WTC11 (cell line): Measurements from ENCODE around the gene LMF1. TPM values are rescaled to one million over a fixed set of nuclear protein-coding genes. Genes with fewer than 3 reads are reported as not detected.

Experiments
- ATAC-seq: fragments of 200-7000 bp; cut with Tn5 transposase; 2 replicates; pipeline ENCODE4 v1.10.0; 2021; ENCODE audit warnings: mild to moderate bottlenecking, moderate library complexity
- CTCF ChIA-PET: fragments of 300-600 bp; sonication (Branson Sonifier 250); formaldehyde crosslinking; loops from one replicate; lab custom pipeline; 2021; ENCODE audit warnings: antibody characterized with exemption; lab: Charles Lee
- POLR2A ChIA-PET: fragments of 350-600 bp; sonication (Branson Sonifier 250); formaldehyde crosslinking; loops from one replicate; lab custom pipeline; 2021; ENCODE audit warnings: antibody characterized with exemption; lab: Charles Lee
- DNase-seq: peaks from one replicate; pipeline ENCODE4 v3.0.0; 2021; ENCODE audit warnings: low spot score
- H3K27ac Mint-ChIP-seq: 2 replicates; pipeline ENCODE4 v1.8.0; 2021; ENCODE audit warnings: mixed read lengths
- H3K27me3 Mint-ChIP-seq: 2 replicates; pipeline ENCODE4 v1.8.0; 2021; ENCODE audit warnings: low read depth, mild to moderate bottlenecking, moderate library complexity, mixed read lengths
- H3K36me3 Mint-ChIP-seq: 2 replicates; pipeline ENCODE4 v1.8.0; 2021; ENCODE audit warnings: mixed read lengths
- H3K4me1 Mint-ChIP-seq: 2 replicates; pipeline ENCODE4 v1.8.0; 2022; ENCODE audit warnings: mixed read lengths
- H3K4me3 Mint-ChIP-seq: 2 replicates; pipeline ENCODE4 v1.8.0; 2021; ENCODE audit warnings: mild to moderate bottlenecking, moderate library complexity, mixed read lengths
- H3K9me3 Mint-ChIP-seq: 2 replicates; pipeline ENCODE4 v1.8.0; 2021; ENCODE audit warnings: mixed read lengths
- CBFB ChIP-seq: sonication (generic); formaldehyde crosslinking; IDR thresholded peaks from 2 replicates; pipeline ENCODE4 v1.8.1; 2022; ENCODE audit warnings: mild to moderate bottlenecking, low read depth, missing genetic modification reagents
- CREM ChIP-seq: sonication (generic); formaldehyde crosslinking; IDR thresholded peaks from 2 replicates; pipeline ENCODE4 v1.8.1; 2022; ENCODE audit warnings: mild to moderate bottlenecking, missing genetic modification reagents, moderate library complexity
- E2F5 ChIP-seq: sonication (generic); formaldehyde crosslinking; IDR thresholded peaks from 2 replicates; pipeline ENCODE4 v1.8.1; 2022; ENCODE audit warnings: mild to moderate bottlenecking, moderate library complexity, missing genetic modification reagents
- FOXJ3 ChIP-seq: sonication (generic); formaldehyde crosslinking; IDR thresholded peaks from 2 replicates; pipeline ENCODE4 v1.9.0; 2021; ENCODE audit warnings: missing genetic modification reagents, mild to moderate bottlenecking, borderline replicate concordance
- GTF2I ChIP-seq: fragments of 250-450 bp; sonication (Bioruptor Pico); conservative IDR thresholded peaks from 2 replicates; pipeline ENCODE4 v1.4.0; 2021; ENCODE audit warnings: mild to moderate bottlenecking
- IRF2 ChIP-seq: sonication (generic); formaldehyde crosslinking; IDR thresholded peaks from 2 replicates; pipeline ENCODE4 v1.8.0; 2022; ENCODE audit warnings: low read depth, missing genetic modification reagents, borderline replicate concordance
- MAX ChIP-seq: sonication (generic); formaldehyde crosslinking; IDR thresholded peaks from 2 replicates; pipeline ENCODE4 v1.8.0; 2022; ENCODE audit warnings: mild to moderate bottlenecking, missing genetic modification reagents
- MXD4 ChIP-seq: fragments of 250-450 bp; sonication (Bioruptor Pico); IDR thresholded peaks from 2 replicates; pipeline ENCODE4 v1.8.0; 2021; ENCODE audit warnings: mild to moderate bottlenecking, moderate library complexity, borderline replicate concordance
- NFYB ChIP-seq: sonication (generic); formaldehyde crosslinking; conservative IDR thresholded peaks from 2 replicates; pipeline ENCODE4 v1.8.0; 2022; ENCODE audit warnings: low read depth, missing genetic modification reagents
- RORB ChIP-seq: fragments of 250-450 bp; sonication (Bioruptor Pico); IDR thresholded peaks from 2 replicates; pipeline ENCODE4 v1.9.0; 2021; ENCODE audit warnings: mild to moderate bottlenecking
- SP1 ChIP-seq: sonication (generic); formaldehyde crosslinking; conservative IDR thresholded peaks from 2 replicates; pipeline ENCODE4 v1.8.1; 2022; ENCODE audit warnings: missing genetic modification reagents
- TEAD1 ChIP-seq: sonication (generic); formaldehyde crosslinking; IDR thresholded peaks from 2 replicates; pipeline ENCODE4 v1.8.0; 2022; ENCODE audit warnings: mild to moderate bottlenecking, missing genetic modification reagents
- TEAD4 ChIP-seq: sonication (generic); formaldehyde crosslinking; IDR thresholded peaks from 2 replicates; pipeline ENCODE4 v1.8.0; 2022; ENCODE audit warnings: mild to moderate bottlenecking, missing genetic modification reagents
- TP53 ChIP-seq: sonication (generic); formaldehyde crosslinking; IDR thresholded peaks from 2 replicates; pipeline ENCODE4 v1.8.1; 2023; ENCODE audit warnings: mild to moderate bottlenecking, missing genetic modification reagents
- ZNF121 ChIP-seq: sonication (generic); formaldehyde crosslinking; IDR thresholded peaks from 2 replicates; pipeline ENCODE4 v1.8.0; 2023; ENCODE audit warnings: missing genetic modification reagents
- ZNF232 ChIP-seq: sonication (generic); formaldehyde crosslinking; IDR thresholded peaks from 2 replicates; pipeline ENCODE4 v1.8.0; 2022; ENCODE audit warnings: mild to moderate bottlenecking, missing genetic modification reagents
- ZNF263 ChIP-seq: sonication (generic); formaldehyde crosslinking; IDR thresholded peaks from 2 replicates; pipeline ENCODE4 v1.8.1; 2022; ENCODE audit warnings: low read depth, mild to moderate bottlenecking, moderate library complexity, missing genetic modification reagents
- ZNF317 ChIP-seq: sonication (generic); formaldehyde crosslinking; IDR thresholded peaks from 2 replicates; pipeline ENCODE4 v1.8.1; 2023; ENCODE audit warnings: low read depth, mild to moderate bottlenecking, moderate library complexity, missing genetic modification reagents, borderline replicate concordance
- ZNF416 ChIP-seq: fragments of 250-450 bp; sonication (Bioruptor Pico); IDR thresholded peaks from 2 replicates; pipeline ENCODE4 v1.9.0; 2021; ENCODE audit warnings: mild to moderate bottlenecking, inconsistent platforms
- ZNF423 ChIP-seq: fragments of 250-450 bp; sonication (Bioruptor Pico); IDR thresholded peaks from 2 replicates; pipeline ENCODE4 v2.1.2; 2022; ENCODE audit warnings: mild to moderate bottlenecking, moderate library complexity
- ZNF671 ChIP-seq: fragments of 250-450 bp; sonication (Bioruptor Pico); IDR thresholded peaks from 2 replicates; pipeline ENCODE4 v1.8.0; 2021; ENCODE audit warnings: mild to moderate bottlenecking
- total RNA-seq: library from RNA; stranded (reverse); gene quantifications from 3 replicates; pipeline ENCODE4 v1.2.3, GENCODE V29; 2021
- TF ChIP-seq, protein P1 (sequence below): fragments of 250-450 bp; sonication (Bioruptor Pico); IDR thresholded peaks from 2 replicates; pipeline ENCODE4 v1.9.0; 2021; ENCODE audit warnings: mild to moderate bottlenecking
- TF ChIP-seq, protein P2 (sequence below): sonication (generic); formaldehyde crosslinking; IDR thresholded peaks from 2 replicates; pipeline ENCODE4 v1.8.0; 2022; ENCODE audit warnings: mild to moderate bottlenecking, missing genetic modification reagents
- TF ChIP-seq, protein P3 (sequence below): sonication (generic); formaldehyde crosslinking; IDR thresholded peaks from 2 replicates; pipeline ENCODE4 v1.8.1; 2023; ENCODE audit warnings: mild to moderate bottlenecking, moderate library complexity, missing genetic modification reagents

Gene LMF1
- total RNA-seq, 1 experiment from 2014 or later = 10.5 TPM

GRCh38 chr16:852451-853185 is 118.2 kb downstream of the LMF1 start:
- TF ChIP-seq SP1 (CRISPR knock-in tag) = no peak
- no peak for TF ChIP-seq ZNF416 (CRISPR knock-in tag)
- TF ChIP-seq GTF2I (CRISPR knock-in tag) = no peak
- TF ChIP-seq, protein P1, sequence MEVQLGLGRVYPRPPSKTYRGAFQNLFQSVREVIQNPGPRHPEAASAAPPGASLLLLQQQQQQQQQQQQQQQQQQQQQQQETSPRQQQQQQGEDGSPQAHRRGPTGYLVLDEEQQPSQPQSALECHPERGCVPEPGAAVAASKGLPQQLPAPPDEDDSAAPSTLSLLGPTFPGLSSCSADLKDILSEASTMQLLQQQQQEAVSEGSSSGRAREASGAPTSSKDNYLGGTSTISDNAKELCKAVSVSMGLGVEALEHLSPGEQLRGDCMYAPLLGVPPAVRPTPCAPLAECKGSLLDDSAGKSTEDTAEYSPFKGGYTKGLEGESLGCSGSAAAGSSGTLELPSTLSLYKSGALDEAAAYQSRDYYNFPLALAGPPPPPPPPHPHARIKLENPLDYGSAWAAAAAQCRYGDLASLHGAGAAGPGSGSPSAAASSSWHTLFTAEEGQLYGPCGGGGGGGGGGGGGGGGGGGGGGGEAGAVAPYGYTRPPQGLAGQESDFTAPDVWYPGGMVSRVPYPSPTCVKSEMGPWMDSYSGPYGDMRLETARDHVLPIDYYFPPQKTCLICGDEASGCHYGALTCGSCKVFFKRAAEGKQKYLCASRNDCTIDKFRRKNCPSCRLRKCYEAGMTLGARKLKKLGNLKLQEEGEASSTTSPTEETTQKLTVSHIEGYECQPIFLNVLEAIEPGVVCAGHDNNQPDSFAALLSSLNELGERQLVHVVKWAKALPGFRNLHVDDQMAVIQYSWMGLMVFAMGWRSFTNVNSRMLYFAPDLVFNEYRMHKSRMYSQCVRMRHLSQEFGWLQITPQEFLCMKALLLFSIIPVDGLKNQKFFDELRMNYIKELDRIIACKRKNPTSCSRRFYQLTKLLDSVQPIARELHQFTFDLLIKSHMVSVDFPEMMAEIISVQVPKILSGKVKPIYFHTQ (CRISPR knock-in tag) = no peak
- TF ChIP-seq, protein P2, sequence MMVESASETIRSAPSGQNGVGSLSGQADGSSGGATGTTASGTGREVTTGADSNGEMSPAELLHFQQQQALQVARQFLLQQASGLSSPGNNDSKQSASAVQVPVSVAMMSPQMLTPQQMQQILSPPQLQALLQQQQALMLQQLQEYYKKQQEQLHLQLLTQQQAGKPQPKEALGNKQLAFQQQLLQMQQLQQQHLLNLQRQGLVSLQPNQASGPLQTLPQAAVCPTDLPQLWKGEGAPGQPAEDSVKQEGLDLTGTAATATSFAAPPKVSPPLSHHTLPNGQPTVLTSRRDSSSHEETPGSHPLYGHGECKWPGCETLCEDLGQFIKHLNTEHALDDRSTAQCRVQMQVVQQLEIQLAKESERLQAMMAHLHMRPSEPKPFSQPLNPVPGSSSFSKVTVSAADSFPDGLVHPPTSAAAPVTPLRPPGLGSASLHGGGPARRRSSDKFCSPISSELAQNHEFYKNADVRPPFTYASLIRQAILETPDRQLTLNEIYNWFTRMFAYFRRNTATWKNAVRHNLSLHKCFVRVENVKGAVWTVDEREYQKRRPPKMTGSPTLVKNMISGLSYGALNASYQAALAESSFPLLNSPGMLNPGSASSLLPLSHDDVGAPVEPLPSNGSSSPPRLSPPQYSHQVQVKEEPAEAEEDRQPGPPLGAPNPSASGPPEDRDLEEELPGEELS (CRISPR knock-in tag) = no peak
- Mint-ChIP-seq H3K27ac (no peak overlapping the region), H3K36me3 (peaks cover 39% of the 10 kb centered on the region), H3K4me1 (no peaks in the 10 kb centered on the region), H3K27me3 (peaks cover 11% of the 10 kb centered on the region), H3K9me3 (peaks cover 40% of the 10 kb centered on the region), H3K4me3 (no peak overlapping the region)
- ATAC-seq = no peak
- CTCF ChIA-PET = no interaction called here
- DNase-seq = no peak
- POLR2A ChIA-PET = no interaction called here

DNA sequence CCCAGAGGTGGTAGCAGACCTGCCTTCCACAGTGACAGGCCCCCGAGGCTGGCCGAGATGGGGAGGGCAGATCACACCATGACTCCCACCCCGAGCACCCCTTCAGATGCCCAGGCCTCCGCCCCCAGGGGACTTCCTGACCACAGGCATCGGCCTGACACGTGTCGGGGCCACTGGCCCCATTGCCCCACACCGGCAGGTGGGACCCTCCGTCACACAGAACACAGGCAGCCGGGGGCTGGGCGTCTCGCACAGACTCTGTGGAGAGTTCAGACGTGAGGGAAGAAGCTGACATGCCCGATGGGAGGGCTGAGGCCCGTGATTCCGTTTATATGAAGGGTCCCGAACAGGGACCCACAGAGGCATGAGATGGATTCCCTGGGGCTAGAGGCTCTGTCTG is 118.9 kb downstream of the LMF1 start:
- ATAC-seq (no peak), DNase-seq (no peak)
- no peak overlapping the region for H3K27ac Mint-ChIP-seq
- peaks cover 42% of the 10 kb centered on the region for H3K9me3 Mint-ChIP-seq
- TF ChIP-seq TEAD1 (CRISPR knock-in tag) (no peak), ZNF317 (CRISPR knock-in tag) (no peak), IRF2 (CRISPR knock-in tag) (no peak), ZNF671 (CRISPR knock-in tag) (no peak), MAX (no peak), ZNF121 (CRISPR knock-in tag) (no peak)
- peaks cover 11% of the 10 kb centered on the region for H3K27me3 Mint-ChIP-seq
- no peak overlapping the region for H3K4me3 Mint-ChIP-seq
- ChIA-PET CTCF (no interaction called here), POLR2A (no interaction called here)
- no peaks in the 10 kb centered on the region for H3K4me1 Mint-ChIP-seq
- H3K36me3 Mint-ChIP-seq = peaks cover 38% of the 10 kb centered on the region

DNA sequence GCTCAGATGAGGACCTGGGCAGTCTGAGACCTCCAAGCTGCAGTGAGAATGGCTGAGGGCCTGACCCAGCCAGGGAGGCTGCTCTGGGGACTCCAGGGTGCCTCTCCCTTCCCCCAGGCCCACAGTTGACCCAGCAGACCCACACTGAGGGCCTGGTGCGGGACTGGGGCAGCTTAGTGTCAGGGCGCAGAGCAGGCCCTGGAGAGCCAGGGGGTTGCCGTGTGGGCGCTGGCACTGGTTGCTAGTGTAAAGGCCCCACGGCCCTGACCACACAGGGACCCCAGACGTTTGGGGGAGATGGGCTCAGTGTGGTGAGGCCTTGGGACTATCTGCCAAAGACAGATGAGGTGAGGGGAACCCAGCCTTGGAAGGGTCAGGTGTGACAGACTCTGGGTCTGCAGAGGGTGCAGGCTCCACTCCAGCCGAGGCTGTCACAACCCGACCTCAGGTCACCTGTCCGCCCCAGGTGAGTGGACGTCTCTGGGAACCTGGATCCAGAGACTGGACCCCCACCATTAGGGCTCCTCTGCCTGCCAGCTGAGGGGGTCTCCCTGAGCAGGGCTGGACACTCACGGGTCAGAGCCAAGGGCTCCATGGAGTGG is 119.5 kb downstream of the LMF1 start:
- ChIA-PET CTCF (no interaction called here), POLR2A (no interaction called here)
- no peak for DNase-seq
- H3K9me3 Mint-ChIP-seq = peaks cover 41% of the 10 kb centered on the region
- peaks cover 33% of the 10 kb centered on the region for H3K36me3 Mint-ChIP-seq
- H3K27me3 Mint-ChIP-seq = peaks cover 11% of the 10 kb centered on the region
- ATAC-seq = no peak
- H3K27ac Mint-ChIP-seq = no peak overlapping the region
- H3K4me1 Mint-ChIP-seq = no peaks in the 10 kb centered on the region
- TF ChIP-seq CREM (CRISPR knock-in tag) (no peak), GTF2I (CRISPR knock-in tag) (no peak), TP53 (CRISPR knock-in tag) (no peak), FOXJ3 (no peak), E2F5 (no peak), NFYB (CRISPR knock-in tag) (no peak), MXD4 (CRISPR knock-in tag) (no peak), TEAD4 (no peak), ZNF263 (CRISPR knock-in tag) (no peak), CBFB (CRISPR knock-in tag) (no peak), RORB (no peak), ZNF232 (CRISPR knock-in tag) (no peak), ZNF423 (CRISPR knock-in tag) (no peak)
- TF ChIP-seq, protein P3, sequence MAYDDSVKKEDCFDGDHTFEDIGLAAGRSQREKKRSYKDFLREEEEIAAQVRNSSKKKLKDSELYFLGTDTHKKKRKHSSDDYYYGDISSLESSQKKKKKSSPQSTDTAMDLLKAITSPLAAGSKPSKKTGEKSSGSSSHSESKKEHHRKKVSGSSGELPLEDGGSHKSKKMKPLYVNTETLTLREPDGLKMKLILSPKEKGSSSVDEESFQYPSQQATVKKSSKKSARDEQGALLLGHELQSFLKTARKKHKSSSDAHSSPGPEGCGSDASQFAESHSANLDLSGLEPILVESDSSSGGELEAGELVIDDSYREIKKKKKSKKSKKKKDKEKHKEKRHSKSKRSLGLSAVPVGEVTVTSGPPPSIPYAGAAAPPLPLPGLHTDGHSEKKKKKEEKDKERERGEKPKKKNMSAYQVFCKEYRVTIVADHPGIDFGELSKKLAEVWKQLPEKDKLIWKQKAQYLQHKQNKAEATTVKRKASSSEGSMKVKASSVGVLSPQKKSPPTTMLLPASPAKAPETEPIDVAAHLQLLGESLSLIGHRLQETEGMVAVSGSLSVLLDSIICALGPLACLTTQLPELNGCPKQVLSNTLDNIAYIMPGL (CRISPR knock-in tag) = no peak
- no peak overlapping the region for H3K4me3 Mint-ChIP-seq
